Measurements from ENCODE around the gene ZNF625. TPM values are rescaled to one million over a fixed set of nuclear protein-coding genes. Genes with fewer than 3 reads are reported as not detected.

ZNF625 gene
- total RNA-seq, 4 donors from 2014 or later: 7.3 to 11.4 (median 8.0) TPM

GRCh38 chr19:12095111-12095790, 61.3 kb downstream of the ZNF625 start:
- TF ChIP-seq CTCF (IDR thresholded peaks at IDR 0.05) (no peak), EP300 (IDR thresholded peaks at IDR 0.05) (no peak), POLR2AphosphoS5 (IDR thresholded peaks at IDR 0.05) (no peak), POLR2A (IDR thresholded peaks at IDR 0.05) (no peak)
- no peak overlapping the region for H3K4me3 ChIP-seq
- WGBS, 2 donors (ENCODE audit: low coverage in 1 of 2): 100% methylated on average over 2 to 4 of the region's 4 CpGs
- no peak overlapping the region for H3K27ac ChIP-seq
- no peaks in the 10 kb centered on the region for H3K9me3 ChIP-seq
- H3K36me3 ChIP-seq: peaks cover 0 to 16% of the 10 kb centered on the region in 2 donors
- H3K27me3 ChIP-seq: no peaks in the 10 kb centered on the region
- peaks cover 0 to 30% (median 0%) of the 10 kb centered on the region in 3 donors for H3K4me1 ChIP-seq
- ATAC-seq: no peak

Small RNA genes within 50 kb of the gene (small RNA-seq; reads per million reads assigned to genes)
- 0 reads per million in 4 donors for gene RNA5SP467

Other genes starting within 250 kb of the ZNF625 start
- 10 to 100 TPM in 3 of 4 donors, 1 to 10 TPM in 1; 7.1 to 19.6 (median 11.4) TPM for gene ZNF700, start 231.6 kb downstream of the ZNF625 start, total RNA-seq
- gene ZNF763, start 191.7 kb downstream of the ZNF625 start, total RNA-seq: 1 to 10 TPM; 4.5 to 8.1 (median 5.1) TPM
- gene ZNF433, start 121.1 kb downstream of the ZNF625 start, total RNA-seq: 10 to 100 TPM in 1 of 4 donors, 1 to 10 TPM in 3; 5.4 to 12.8 (median 6.5) TPM
- gene ZNF878, start 103.8 kb downstream of the ZNF625 start, total RNA-seq: under 1 TPM in 1 of 4 donors, not detected in 3; 0.27 TPM
- 10 to 100 TPM in 2 of 4 donors, 1 to 10 TPM in 2; 8.0 to 19.0 (median 9.9) TPM for gene ZNF844, start 92.0 kb downstream of the ZNF625 start, total RNA-seq
- 1 to 10 TPM; 1.9 to 4.9 (median 3.1) TPM for gene ZNF20, start 16.4 kb downstream of the ZNF625 start, total RNA-seq
- gene ZNF136, start 6.4 kb upstream of the ZNF625 start, total RNA-seq: 10 to 100 TPM in 3 of 4 donors, 1 to 10 TPM in 1; 8.7 to 19.6 (median 11.5) TPM
- gene ZNF44, start 138.1 kb upstream of the ZNF625 start, total RNA-seq: 10 to 100 TPM; 10.1 to 14.6 (median 11.3) TPM
- 1 to 10 TPM; 1.6 to 7.6 (median 5.5) TPM for gene ZNF563, start 176.9 kb upstream of the ZNF625 start, total RNA-seq
- gene ZNF442, start 208.9 kb upstream of the ZNF625 start, total RNA-seq: 1 to 10 TPM; 2.3 to 6.7 (median 4.8) TPM
- 1 to 10 TPM; 3.9 to 7.8 (median 4.7) TPM for gene ZNF799, start 244.5 kb upstream of the ZNF625 start, total RNA-seq

Data from gastroesophageal sphincter (tissue), 4 donors.